Esophagus muscularis mucosa (tissue), 4 donors: ENCODE measurements around the gene MYH15. TPM values are rescaled to one million over a fixed set of nuclear protein-coding genes. Genes with fewer than 3 reads are reported as not detected.

Experiments
- DNase-seq: peaks from one replicate; pipeline ENCODE4 v3.0.0-alpha.2; 2017; ENCODE audit errors: extremely low spot score
- H3K27ac ChIP-seq, 4 donors: fragments of 200-600 bp; sonication (generic); replicated peaks in 1 of 4; 1 replicate in 3 of 4; 2 replicates in 1 of 4; pipeline ENCODE4 v1.5.1; 2016 to 2019; ENCODE audit warnings: mild to moderate bottlenecking in 1 of 4
- H3K27me3 ChIP-seq, 4 donors: fragments of 200-600 bp; sonication (generic); one replicate each; pipeline versions ENCODE4 v1.5.1 to v1.6.0; 2016 to 2019
- H3K36me3 ChIP-seq, 4 donors: fragments of 200-600 bp; sonication (generic); one replicate each; pipeline ENCODE4 v1.5.1; 2016 to 2019
- H3K4me1 ChIP-seq, 4 donors: fragments of 200-600 bp; sonication (generic); one replicate each; pipeline ENCODE4 v1.5.1; 2016 to 2019
- H3K4me3 ChIP-seq, 4 donors: fragments of 200-600 bp; sonication (generic); 1 replicate in 2 of 4; 2 replicates in 2 of 4; pipeline ENCODE4 v1.5.1; 2016 to 2019; ENCODE audit warnings: mild to moderate bottlenecking in 4 of 4, moderate library complexity in 1 of 4
- H3K9me3 ChIP-seq, 4 donors: fragments of 200-600 bp; sonication (generic); 1 replicate in 3 of 4; 2 replicates in 1 of 4; pipeline ENCODE4 v1.5.1; 2016 to 2019
- CTCF ChIP-seq, 3 experiments: fragments of 200-600 bp in 2 of 3; fragments of 450-650 bp in 1 of 3; sonication (generic) in 2 of 3; IDR thresholded peaks; one replicate each; pipeline ENCODE4 v1.5.1; 2017 to 2019; ENCODE audit warnings: antibody characterized with exemption in 3 of 3, mild to moderate bottlenecking in 2 of 3, moderate library complexity in 1 of 3
- EP300 ChIP-seq: sonication (generic); formaldehyde crosslinking; IDR thresholded peaks from one replicate; pipeline ENCODE4 v1.6.1; 2017; ENCODE audit warnings: antibody characterized with exemption
- POLR2A ChIP-seq: fragments of 450-650 bp; IDR thresholded peaks from one replicate; pipeline ENCODE4 v1.6.1; 2017; ENCODE audit warnings: antibody characterized with exemption, moderate library complexity, mild to moderate bottlenecking, low read depth
- POLR2AphosphoS5 ChIP-seq, 2 donors: sonication (generic); formaldehyde crosslinking; IDR thresholded peaks; one replicate each; pipeline ENCODE4 v1.6.1; 2017; ENCODE audit warnings: antibody characterized with exemption in 2 of 2
- WGBS: methylation state at CpG from one replicate; pipeline ENCODE4 v1.1.5; 2018; 5-methylcytosine and 5-hydroxymethylcytosine counted together
- intact Hi-C: fragments of 100-400 bp; cut with DNase I; formaldehyde crosslinking; loops from one replicate; pipeline ENCODE4 v1.15.1; 2023
- total RNA-seq, 4 donors: library from RNA; depleted of rRNA; stranded (reverse); fragments of >200 nt; gene quantifications; one replicate each; pipeline versions ENCODE4 v1.1.0 to v1.2.1, GENCODE V29; 2016

Gene MYH15
- total RNA-seq, 4 donors from 2014 or later: under 0.01 to 0.34 (median 0.12) TPM

- H3K27me3 ChIP-seq: no peaks in the 10 kb centered on the region
- no peaks in the 10 kb centered on the region for H3K4me1 ChIP-seq
- H3K27ac ChIP-seq: no peak overlapping the region
- intact Hi-C loops: no loop called here
- 83% methylated on average over 5 of the region's 5 CpGs for whole genome bisulfite sequencing
- H3K9me3 ChIP-seq: no peaks in the 10 kb centered on the region
- no peak for TF ChIP-seq CTCF (IDR thresholded peaks at IDR 0.05)
- no peak for TF ChIP-seq EP300
- TF ChIP-seq POLR2AphosphoS5 (IDR thresholded peaks at IDR 0.05): no peak
- no peak for TF ChIP-seq POLR2A
- no peak for DNase-seq
- H3K36me3 ChIP-seq: no peaks in the 10 kb centered on the region
- no peak overlapping the region for H3K4me3 ChIP-seq
Measured at GRCh38 chr3:108346301-108347227, 163.8 kb downstream of the MYH15 start.

GRCh38 chr3:108345492-108346205 is 164.7 kb downstream of the MYH15 start:
- intact Hi-C loops: no loop called here
- no peaks in the 10 kb centered on the region for H3K36me3 ChIP-seq
- H3K27ac ChIP-seq: no peak overlapping the region
- H3K4me3 ChIP-seq: no peak overlapping the region
- no peaks in the 10 kb centered on the region for H3K27me3 ChIP-seq
- TF ChIP-seq CTCF (IDR thresholded peaks at IDR 0.05): no peak
- TF ChIP-seq POLR2A: no peak
- TF ChIP-seq POLR2AphosphoS5 (IDR thresholded peaks at IDR 0.05): no peak
- no peak for TF ChIP-seq EP300
- no peaks in the 10 kb centered on the region for H3K4me1 ChIP-seq
- DNase-seq: no peak
- 69% methylated on average over 6 of the region's 6 CpGs for WGBS
- no peaks in the 10 kb centered on the region for H3K9me3 ChIP-seq

- no peak overlapping the region for H3K27ac ChIP-seq
- DNase-seq: no peak
- H3K4me1 ChIP-seq: no peaks in the 10 kb centered on the region
- no peaks in the 10 kb centered on the region for H3K9me3 ChIP-seq
- intact Hi-C loops: no loop called here
- no peaks in the 10 kb centered on the region for H3K27me3 ChIP-seq
- no peak for TF ChIP-seq CTCF (IDR thresholded peaks at IDR 0.05)
- TF ChIP-seq POLR2AphosphoS5 (IDR thresholded peaks at IDR 0.05): no peak
- TF ChIP-seq EP300: no peak
- no peak for TF ChIP-seq POLR2A
- H3K36me3 ChIP-seq: no peaks in the 10 kb centered on the region
- 98% methylated on average over 4 of the region's 4 CpGs for WGBS
- H3K4me3 ChIP-seq: no peak overlapping the region
Measured at GRCh38 chr3:108343491-108343890, 166.9 kb downstream of the MYH15 start.

GRCh38 chr3:108342837-108343486 is 167.4 kb downstream of the MYH15 start:
- H3K9me3 ChIP-seq: no peaks in the 10 kb centered on the region
- intact Hi-C loops: no loop called here
- H3K36me3 ChIP-seq: no peaks in the 10 kb centered on the region
- no peaks in the 10 kb centered on the region for H3K27me3 ChIP-seq
- TF ChIP-seq POLR2AphosphoS5 (IDR thresholded peaks at IDR 0.05) (no peak), CTCF (IDR thresholded peaks at IDR 0.05) (no peak), EP300 (no peak), POLR2A (no peak)
- no peak overlapping the region for H3K27ac ChIP-seq
- DNase-seq: no peak
- H3K4me3 ChIP-seq: no peak overlapping the region
- no peaks in the 10 kb centered on the region for H3K4me1 ChIP-seq
- WGBS: 88% methylated on average over 4 of the region's 4 CpGs
